HG03175 (cell line): ENCODE data around the gene LAIR1.

Experiments used
- ATAC-seq: cut with Tn5 transposase; IDR thresholded peaks from one replicate; pipeline ENCODE4 v1.9.1; 2021; ENCODE audit warnings: mild to moderate bottlenecking, moderate library complexity; ENCODE audit not compliant: unreplicated experiment

The LAIR1 gene

GRCh38 chr19:54319892-54320670 lies 44.6 kb downstream of the LAIR1 start:
- ATAC-seq, result no peak

GRCh38 chr19:54319049-54319448 lies 45.7 kb downstream of the LAIR1 start:
- no peak for ATAC-seq

- ATAC-seq, result no peak
These were observed 46.8 kb downstream of the LAIR1 start for GRCh38 chr19:54317965-54318240.

- ATAC-seq, result no peak
These were observed 47.4 kb downstream of the LAIR1 start for GRCh38 chr19:54317108-54317964.

- no peak for ATAC-seq
These were observed 48.0 kb downstream of the LAIR1 start for GRCh38 chr19:54316746-54317107.

GRCh38 chr19:54315956-54316355 lies 48.8 kb downstream of the LAIR1 start:
- ATAC-seq, result no peak

- no peak for ATAC-seq
These were observed 52.0 kb downstream of the LAIR1 start, which contains the start of gene LILRA5 for GRCh38 chr19:54312436-54313377. Gene LILRA5 (minus strand): TSS chr19:54313166. CDS start chr19:54313019, 147 bp downstream.

GRCh38 chr19:54312011-54312410 lies 52.7 kb downstream of the LAIR1 start:
- no peak for ATAC-seq

- ATAC-seq, result no peak
These were observed 53.2 kb downstream of the LAIR1 start for GRCh38 chr19:54311486-54311885.

- ATAC-seq, result no peak
These were observed 54.2 kb downstream of the LAIR1 start for GRCh38 chr19:54310543-54310942.

- no peak for ATAC-seq
These were observed 54.9 kb downstream of the LAIR1 start for GRCh38 chr19:54309811-54310210.

- ATAC-seq, result no peak
These were observed 57.2 kb downstream of the LAIR1 start for GRCh38 chr19:54307389-54308020.

- no peak for ATAC-seq
These were observed 59.6 kb downstream of the LAIR1 start for GRCh38 chr19:54305141-54305540.

GRCh38 chr19:54302257-54302656 lies 62.5 kb downstream of the LAIR1 start:
- no peak for ATAC-seq
